SJSA1 (cell line): ENCODE data around the gene RCAN2. TPM values are rescaled to one million over a fixed set of nuclear protein-coding genes. Genes with fewer than 3 reads are reported as not detected.

Experiments
- DNase-seq, 2 experiments: peaks; one replicate each; pipeline ENCODE4 v3.0.0-alpha.2; 2015 to 2020; ENCODE audit warnings: low spot score in 2 of 2, low read depth in 1 of 2
- H3K27ac ChIP-seq: fragments of 250-450 bp; sonication (Bioruptor Pico); 2 replicates; pipeline ENCODE4 v1.5.1; 2020; ENCODE audit warnings: mild to moderate bottlenecking, moderate library complexity
- H3K27me3 ChIP-seq: fragments of 250-450 bp; sonication (Bioruptor Pico); replicated peaks from 2 replicates; pipeline ENCODE4 v1.5.1; 2020; ENCODE audit warnings: mild to moderate bottlenecking, moderate library complexity
- H3K36me3 ChIP-seq: fragments of 250-450 bp; sonication (Bioruptor Pico); 2 replicates; pipeline ENCODE4 v1.5.1; 2020; ENCODE audit warnings: mild to moderate bottlenecking
- H3K4me1 ChIP-seq: fragments of 250-450 bp; sonication (Bioruptor Pico); replicated peaks from 2 replicates; pipeline ENCODE4 v1.6.1; 2021; ENCODE audit warnings: mild to moderate bottlenecking
- H3K4me3 ChIP-seq: fragments of 250-450 bp; sonication (Bioruptor Pico); 2 replicates; pipeline ENCODE4 v1.5.1; 2020; ENCODE audit warnings: mild to moderate bottlenecking
- H3K9me3 ChIP-seq: fragments of 250-450 bp; sonication (Bioruptor Pico); replicated peaks from 2 replicates; pipeline ENCODE4 v1.5.1; 2020; ENCODE audit warnings: mild to moderate bottlenecking
- total RNA-seq: library from RNA; depleted of rRNA; stranded (reverse); fragments of >200 nt; shearing (Covaris generic); gene quantifications from 2 replicates; pipeline ENCODE4 v1.2.3, GENCODE V29; 2014

Gene RCAN2
- total RNA-seq, 1 experiment from 2014 or later, result 20.8 TPM

- Histone ChIP-seq H3K27ac (no peak overlapping the region), H3K27me3 (no peaks in the 10 kb centered on the region), H3K4me3 (no peak overlapping the region), H3K4me1 (peaks cover 8% of the 10 kb centered on the region), H3K9me3 (no peaks in the 10 kb centered on the region), H3K36me3 (no peaks in the 10 kb centered on the region)
- DNase-seq, result no peak
Measured at GRCh38 chr6:46378882-46379416, 112.3 kb downstream of the RCAN2 start.

GRCh38 chr6:46378161-46378881 is 112.9 kb downstream of the RCAN2 start:
- H3K36me3 ChIP-seq, result no peaks in the 10 kb centered on the region
- DNase-seq, result no peak
- H3K4me1 ChIP-seq, result peaks cover 8% of the 10 kb centered on the region
- H3K9me3 ChIP-seq, result no peaks in the 10 kb centered on the region
- no peaks in the 10 kb centered on the region for H3K27me3 ChIP-seq
- no peak overlapping the region for H3K27ac ChIP-seq
- no peak overlapping the region for H3K4me3 ChIP-seq

- DNase-seq, result no peak
- Histone ChIP-seq H3K36me3 (no peaks in the 10 kb centered on the region), H3K4me3 (no peak overlapping the region), H3K27me3 (no peaks in the 10 kb centered on the region), H3K4me1 (peaks cover 8% of the 10 kb centered on the region), H3K9me3 (no peaks in the 10 kb centered on the region), H3K27ac (no peak overlapping the region)
Measured at GRCh38 chr6:46377209-46377608, 114.0 kb downstream of the RCAN2 start.

- Histone ChIP-seq H3K36me3 (no peaks in the 10 kb centered on the region), H3K9me3 (no peaks in the 10 kb centered on the region), H3K27me3 (no peaks in the 10 kb centered on the region), H3K4me1 (peaks cover 8% of the 10 kb centered on the region), H3K4me3 (no peak overlapping the region), H3K27ac (no peak overlapping the region)
- no peak for DNase-seq
Measured at GRCh38 chr6:46376562-46377061, 114.6 kb downstream of the RCAN2 start.

GRCh38 chr6:46370622-46371021 is 120.6 kb downstream of the RCAN2 start:
- DNase-seq, result no peak
- H3K4me3 ChIP-seq, result no peak overlapping the region
- H3K9me3 ChIP-seq, result no peaks in the 10 kb centered on the region
- no peaks in the 10 kb centered on the region for H3K4me1 ChIP-seq
- no peak overlapping the region for H3K27ac ChIP-seq
- no peaks in the 10 kb centered on the region for H3K36me3 ChIP-seq
- H3K27me3 ChIP-seq, result no peaks in the 10 kb centered on the region

GRCh38 chr6:46368169-46368536 is 123.1 kb downstream of the RCAN2 start:
- Histone ChIP-seq H3K27ac (no peak overlapping the region), H3K4me1 (no peaks in the 10 kb centered on the region), H3K4me3 (no peak overlapping the region), H3K9me3 (no peaks in the 10 kb centered on the region), H3K27me3 (no peaks in the 10 kb centered on the region), H3K36me3 (no peaks in the 10 kb centered on the region)
- DNase-seq, result no peak

- H3K36me3 ChIP-seq, result no peaks in the 10 kb centered on the region
- H3K27me3 ChIP-seq, result no peaks in the 10 kb centered on the region
- no peak overlapping the region for H3K27ac ChIP-seq
- no peaks in the 10 kb centered on the region for H3K9me3 ChIP-seq
- H3K4me3 ChIP-seq, result no peak overlapping the region
- DNase-seq, result no peak
- no peaks in the 10 kb centered on the region for H3K4me1 ChIP-seq
Measured at GRCh38 chr6:46367354-46368168, 123.7 kb downstream of the RCAN2 start.

- Histone ChIP-seq H3K4me1 (no peaks in the 10 kb centered on the region), H3K9me3 (no peaks in the 10 kb centered on the region), H3K36me3 (no peaks in the 10 kb centered on the region), H3K27ac (no peak overlapping the region), H3K27me3 (no peaks in the 10 kb centered on the region), H3K4me3 (no peak overlapping the region)
- no peak for DNase-seq
Measured at GRCh38 chr6:46366190-46366900, 124.9 kb downstream of the RCAN2 start.

GRCh38 chr6:46357591-46357990 is 133.7 kb downstream of the RCAN2 start:
- H3K4me3 ChIP-seq, result no peak overlapping the region
- no peaks in the 10 kb centered on the region for H3K36me3 ChIP-seq
- H3K9me3 ChIP-seq, result no peaks in the 10 kb centered on the region
- DNase-seq, result no peak
- no peaks in the 10 kb centered on the region for H3K4me1 ChIP-seq
- no peak overlapping the region for H3K27ac ChIP-seq
- no peaks in the 10 kb centered on the region for H3K27me3 ChIP-seq

- H3K36me3 ChIP-seq, result no peaks in the 10 kb centered on the region
- no peak overlapping the region for H3K27ac ChIP-seq
- no peaks in the 10 kb centered on the region for H3K9me3 ChIP-seq
- DNase-seq, result no peak
- no peaks in the 10 kb centered on the region for H3K4me1 ChIP-seq
- H3K27me3 ChIP-seq, result no peaks in the 10 kb centered on the region
- H3K4me3 ChIP-seq, result no peak overlapping the region
Measured at GRCh38 chr6:46356543-46356942, 134.7 kb downstream of the RCAN2 start.

- H3K4me3 ChIP-seq, result no peak overlapping the region
- no peaks in the 10 kb centered on the region for H3K4me1 ChIP-seq
- H3K36me3 ChIP-seq, result no peaks in the 10 kb centered on the region
- no peak overlapping the region for H3K27ac ChIP-seq
- DNase-seq, result no peak
- H3K27me3 ChIP-seq, result no peaks in the 10 kb centered on the region
- no peaks in the 10 kb centered on the region for H3K9me3 ChIP-seq
Measured at GRCh38 chr6:46353528-46353927, 137.7 kb downstream of the RCAN2 start.

GRCh38 chr6:46352541-46353268 is 138.5 kb downstream of the RCAN2 start:
- no peaks in the 10 kb centered on the region for H3K9me3 ChIP-seq
- H3K4me1 ChIP-seq, result no peaks in the 10 kb centered on the region; the same call in 1 of the 2 replicates
- no peak overlapping the region for H3K4me3 ChIP-seq
- H3K27ac ChIP-seq, result no peak overlapping the region
- no peaks in the 10 kb centered on the region for H3K36me3 ChIP-seq
- no peaks in the 10 kb centered on the region for H3K27me3 ChIP-seq
- no peak for DNase-seq

GRCh38 chr6:46350714-46351113 is 140.5 kb downstream of the RCAN2 start:
- Histone ChIP-seq H3K27me3 (no peaks in the 10 kb centered on the region), H3K4me1 (no peaks in the 10 kb centered on the region; the same call in 1 of the 2 replicates), H3K36me3 (no peaks in the 10 kb centered on the region), H3K27ac (no peak overlapping the region), H3K9me3 (no peaks in the 10 kb centered on the region), H3K4me3 (no peak overlapping the region)
- no peak for DNase-seq
